DND-41 (cell line): Measurements from ENCODE around the gene DPF3.

Experiments
- ATAC-seq: fragments of 200-7000 bp; cut with Tn5 transposase; 3 replicates; pipeline ENCODE4 v1.9.1; 2021; ENCODE audit warnings: low read depth; ENCODE audit not compliant: insufficient read depth
- DNase-seq: peaks from one replicate; pipeline ENCODE4 v3.0.0-alpha.2; 2020
- H2AFZ ChIP-seq: 2 replicates; pipeline ENCODE4 v1.6.0; 2012; ENCODE audit warnings: low read depth, low read length
- H3K27ac ChIP-seq: 2 replicates; pipeline ENCODE4 v1.5.1; 2012; ENCODE audit warnings: low read length, inconsistent platforms
- H3K27me3 ChIP-seq: fragments of 200-600 bp; sonication (generic); 2 replicates; pipeline ENCODE4 v1.6.0; 2012; ENCODE audit warnings: low read length, mild to moderate bottlenecking, inconsistent platforms; ENCODE audit not compliant: insufficient read depth, poor library complexity
- H3K36me3 ChIP-seq: 2 replicates; pipeline ENCODE4 v1.5.1; 2012; ENCODE audit warnings: low read length, inconsistent platforms; ENCODE audit not compliant: insufficient read depth
- H3K4me1 ChIP-seq: 2 replicates; pipeline ENCODE4 v1.5.1; 2012; ENCODE audit warnings: mild to moderate bottlenecking, low read length; ENCODE audit not compliant: insufficient read depth
- H3K4me2 ChIP-seq: 2 replicates; pipeline ENCODE4 v1.6.0; 2012; ENCODE audit warnings: mild to moderate bottlenecking, moderate library complexity, low read length, inconsistent platforms; ENCODE audit not compliant: insufficient read depth
- H3K4me3 ChIP-seq, 2 experiments: fragments of 200-600 bp in 1 of 2; shearing (Covaris generic) in 1 of 2; 2 replicates each; pipeline ENCODE4 v1.5.1; 2012 to 2016; ENCODE audit warnings: inconsistent platforms in 2 of 2, low read length in 2 of 2, mild to moderate bottlenecking in 2 of 2, low read depth in 1 of 2, moderate library complexity in 1 of 2
- H3K79me2 ChIP-seq: 2 replicates; pipeline ENCODE4 v1.6.0; 2012; ENCODE audit warnings: low read length, inconsistent platforms; ENCODE audit not compliant: insufficient read depth
- H3K9ac ChIP-seq: 2 replicates; pipeline ENCODE4 v1.6.0; 2012; ENCODE audit warnings: low read depth, mild to moderate bottlenecking, inconsistent platforms, low read length, moderate library complexity
- H3K9me3 ChIP-seq: 2 replicates; pipeline ENCODE4 v1.5.1; 2012; ENCODE audit warnings: low read length, moderate library complexity, mild to moderate bottlenecking, inconsistent platforms; ENCODE audit not compliant: insufficient read depth, severe bottlenecking
- H4K20me1 ChIP-seq: 2 replicates; pipeline ENCODE4 v1.6.0; 2012; ENCODE audit warnings: low read length; ENCODE audit not compliant: insufficient read depth
- CTCF ChIP-seq: IDR thresholded peaks from 2 replicates; pipeline ENCODE4 v1.5.1; 2012; ENCODE audit warnings: borderline replicate concordance, low read length, moderate library complexity, mild to moderate bottlenecking; ENCODE audit not compliant: poor library complexity, severe bottlenecking; ENCODE audit errors: extremely low read depth
- EZH2 ChIP-seq: IDR thresholded peaks from 3 replicates; pipeline ENCODE4 v1.6.1; 2012; ENCODE audit warnings: borderline replicate concordance, low read depth, mild to moderate bottlenecking, moderate library complexity, low read length, inconsistent platforms; ENCODE audit not compliant: severe bottlenecking

DPF3 gene

GRCh38 chr14:72649603-72650227 is 244.2 kb downstream of the DPF3 start:
- no peak overlapping the region for H3K4me3 ChIP-seq
- ATAC-seq (no peak), DNase-seq (no peak)
- H3K27ac ChIP-seq, result no peak overlapping the region
- H3K27me3 ChIP-seq, result peaks cover 13% of the 10 kb centered on the region
- H3K4me2 ChIP-seq, result no peak overlapping the region
- no peaks in the 10 kb centered on the region for H3K4me1 ChIP-seq
- H3K36me3 ChIP-seq, result no peaks in the 10 kb centered on the region
- TF ChIP-seq EZH2 (no peak), CTCF (no peak)
- H3K79me2 ChIP-seq, result no peaks in the 10 kb centered on the region
- no peak overlapping the region for H3K9ac ChIP-seq
- H4K20me1 ChIP-seq, result no peaks in the 10 kb centered on the region
- H2AFZ ChIP-seq, result no peak overlapping the region
- no peaks in the 10 kb centered on the region for H3K9me3 ChIP-seq

DNA sequence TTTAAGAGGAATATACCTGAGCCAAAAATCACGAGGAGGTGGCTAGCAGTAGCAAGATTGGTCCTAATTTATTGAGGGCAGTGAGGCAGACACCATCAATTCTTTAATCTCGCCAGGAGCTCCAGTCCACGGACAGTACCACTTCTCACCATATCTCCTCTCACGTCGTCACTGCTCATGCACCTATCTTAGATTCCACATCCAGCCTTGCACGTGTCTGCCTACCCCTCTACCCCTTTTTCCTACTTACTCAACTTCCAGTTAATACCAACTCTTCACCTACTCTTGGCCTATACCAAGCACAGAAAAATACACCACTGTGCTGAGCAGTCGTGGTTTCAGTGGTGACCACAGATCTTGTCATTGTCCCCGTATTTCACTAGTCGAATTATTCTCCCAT is 246.1 kb downstream of the DPF3 start:
- Histone ChIP-seq H4K20me1 (no peaks in the 10 kb centered on the region), H3K79me2 (no peaks in the 10 kb centered on the region), H3K27me3 (peaks cover 13% of the 10 kb centered on the region), H3K4me2 (no peak overlapping the region), H3K27ac (no peak overlapping the region), H3K9me3 (no peaks in the 10 kb centered on the region), H3K9ac (no peak overlapping the region), H3K4me3 (no peak overlapping the region), H3K36me3 (no peaks in the 10 kb centered on the region), H2AFZ (no peak overlapping the region), H3K4me1 (no peaks in the 10 kb centered on the region)
- no peak for TF ChIP-seq EZH2
- TF ChIP-seq CTCF, result no peak
- no peak for DNase-seq
- no peak for ATAC-seq

DNA sequence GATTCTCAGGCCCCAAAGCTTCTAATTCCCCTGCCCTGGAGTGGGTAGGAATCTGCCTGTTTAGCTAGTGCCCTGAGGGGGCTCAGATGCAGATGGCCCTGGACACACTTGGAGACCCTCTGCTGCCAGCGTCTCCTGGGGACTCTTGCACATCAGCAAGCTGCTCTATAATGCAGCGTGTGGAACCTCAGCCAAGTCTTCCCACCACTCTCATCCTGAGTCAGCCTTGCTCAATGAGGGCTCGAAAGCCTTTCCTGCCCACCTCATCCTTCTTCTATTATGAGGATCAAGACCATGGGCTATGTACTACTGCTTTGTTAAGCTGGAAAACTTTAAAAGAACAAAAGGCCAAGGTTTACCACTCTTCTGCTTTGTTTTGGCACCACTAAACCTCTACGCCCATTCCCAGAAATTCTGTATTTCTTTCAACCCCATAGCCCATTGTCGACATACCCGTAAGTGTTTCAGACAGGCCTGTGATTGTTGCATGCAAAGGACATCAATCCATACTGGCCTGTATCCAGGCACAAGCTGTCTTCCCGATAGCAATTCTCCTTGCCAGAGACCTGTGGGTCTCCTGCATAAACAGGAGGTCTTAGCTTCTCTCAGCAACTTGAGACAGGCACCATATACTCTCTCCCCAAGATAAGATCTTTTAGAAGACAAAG is 246.9 kb downstream of the DPF3 start:
- no peaks in the 10 kb centered on the region for H4K20me1 ChIP-seq
- H3K79me2 ChIP-seq, result no peaks in the 10 kb centered on the region
- H3K9ac ChIP-seq, result no peak overlapping the region
- no peak overlapping the region for H3K4me3 ChIP-seq
- H3K27me3 ChIP-seq, result peaks cover 13% of the 10 kb centered on the region
- TF ChIP-seq CTCF, result no peak
- TF ChIP-seq EZH2, result no peak
- DNase-seq (no peak), ATAC-seq (no peak)
- no peaks in the 10 kb centered on the region for H3K4me1 ChIP-seq
- H2AFZ ChIP-seq, result no peak overlapping the region
- no peaks in the 10 kb centered on the region for H3K9me3 ChIP-seq
- H3K27ac ChIP-seq, result no peak overlapping the region
- H3K36me3 ChIP-seq, result no peaks in the 10 kb centered on the region
- H3K4me2 ChIP-seq, result no peak overlapping the region
